NCI-H748 treated with DMSO at 0.1 percent for 48 hours (cell line): ENCODE measurements around the gene CITED2.

ENCODE experiments used
- DNase-seq: peaks from one replicate; lab custom pipeline; 2025; lab: John Stamatoyannopoulos, UW

Gene CITED2

GRCh38 chr6:139329224-139329623, 45.2 kb downstream of the CITED2 start:
- no peak for DNase-seq

GRCh38 chr6:139327038-139327437, 47.4 kb downstream of the CITED2 start:
- DNase-seq = no peak

GRCh38 chr6:139325686-139326085, 48.8 kb downstream of the CITED2 start:
- no peak for DNase-seq

GRCh38 chr6:139325125-139325524, 49.3 kb downstream of the CITED2 start:
- DNase-seq = no peak

GRCh38 chr6:139324301-139324555, 50.2 kb downstream of the CITED2 start:
- DNase-seq = no peak

- no peak for DNase-seq
Observed at GRCh38 chr6:139323511-139324300, 50.7 kb downstream of the CITED2 start.
